B cell (primary cell): ENCODE results near the gene XYLT1. TPM values are rescaled to one million over a fixed set of nuclear protein-coding genes. Genes with fewer than 3 reads are reported as not detected.

Source experiments
- ATAC-seq: fragments of 200-7000 bp; cut with Tn5 transposase; one replicate; pipeline ENCODE4 v1.10.0; 2021; ENCODE audit warnings: low read depth, mild to moderate bottlenecking, moderate number of reproducible peaks, moderate library complexity
- CTCF ChIA-PET: fragments of 350-600 bp; sonication (Branson Sonifier 250); formaldehyde crosslinking; loops from one replicate; lab custom pipeline; 2021; ENCODE audit warnings: antibody characterized with exemption, inconsistent platforms; lab: Charles Lee
- POLR2A ChIA-PET: fragments of 350-600 bp; sonication (Branson Sonifier 250); formaldehyde crosslinking; loops from one replicate; lab custom pipeline; 2021; ENCODE audit warnings: antibody characterized with exemption; lab: Charles Lee
- DNase-seq: peaks from one replicate; pipeline ENCODE4 v3.0.0; 2013
- H2AFZ ChIP-seq: 2 replicates; pipeline ENCODE4 v1.6.1; 2012; ENCODE audit warnings: mild to moderate bottlenecking, low read depth, low read length; ENCODE audit not compliant: insufficient read depth, poor library complexity, severe bottlenecking
- H3K27ac ChIP-seq, 2 donors: 1 replicate in 1 of 2; 2 replicates in 1 of 2; pipeline ENCODE4 v1.5.1; 2012 to 2013; ENCODE audit warnings: low read length in 2 of 2, mild to moderate bottlenecking in 2 of 2, moderate library complexity in 1 of 2
- H3K27me3 ChIP-seq, 4 experiments: fragments of 200-600 bp in 1 of 4; sonication (generic) in 1 of 4; replicated peaks in 1 of 4; 1 replicate in 2 of 4; 2 replicates in 2 of 4; pipeline versions ENCODE4 v1.6.1 to v1.7.0; 2013 to 2016; ENCODE audit warnings: low read length in 3 of 4, mild to moderate bottlenecking in 2 of 4, mixed read lengths in 1 of 4, moderate library complexity in 1 of 4; ENCODE audit not compliant: insufficient read depth in 4 of 4, control insufficient read depth in 3 of 4; ENCODE audit errors: control extremely low read depth in 1 of 4
- H3K36me3 ChIP-seq, 2 experiments: replicated peaks in 1 of 2; 1 replicate in 1 of 2; 2 replicates in 1 of 2; pipeline versions ENCODE4 v1.6.1 to v1.7.1; 2013; ENCODE audit warnings: low read length in 1 of 2; ENCODE audit not compliant: insufficient read depth in 2 of 2, control insufficient read depth in 1 of 2; ENCODE audit errors: control extremely low read depth in 1 of 2, extremely low read depth in 1 of 2
- H3K4me1 ChIP-seq, 2 donors: fragments of 200-600 bp in 1 of 2; sonication (generic) in 1 of 2; 1 replicate in 1 of 2; 2 replicates in 1 of 2; pipeline versions ENCODE4 v1.5.1 to v1.6.1; 2013 to 2017; ENCODE audit warnings: low read length in 2 of 2; ENCODE audit not compliant: control insufficient read depth in 2 of 2, insufficient read depth in 2 of 2
- H3K4me2 ChIP-seq: replicated peaks from 2 replicates; pipeline ENCODE3; 2012; ENCODE audit warnings: mild to moderate bottlenecking, low read depth, low read length; ENCODE audit not compliant: poor library complexity, severe bottlenecking
- H3K4me3 ChIP-seq, 5 experiments: fragments of 200-600 bp in 1 of 5; sonication (generic) in 1 of 5; 1 replicate in 3 of 5; 2 replicates in 2 of 5; pipeline versions ENCODE4 v1.5.1 to v1.7.0; 2011 to 2016; ENCODE audit warnings: low read length in 4 of 5, mild to moderate bottlenecking in 4 of 5, low read depth in 2 of 5, control low read depth in 1 of 5, moderate library complexity in 1 of 5; ENCODE audit not compliant: insufficient read depth in 1 of 5; ENCODE audit errors: control extremely low read depth in 1 of 5, extremely low read depth in 1 of 5
- H3K79me2 ChIP-seq: fragments of 200-600 bp; sonication (generic); one replicate; pipeline ENCODE4 v1.6.0; 2016; ENCODE audit warnings: low read length; ENCODE audit not compliant: control insufficient read depth, insufficient read depth
- H3K9ac ChIP-seq: fragments of 200-600 bp; sonication (generic); 2 replicates; pipeline ENCODE4 v1.6.1; 2017; ENCODE audit warnings: mild to moderate bottlenecking, low read length, moderate library complexity
- H3K9me3 ChIP-seq, 3 donors: one replicate each; pipeline versions ENCODE4 v1.6.1 to v1.7.1; 2013; ENCODE audit warnings: low read length in 2 of 3; ENCODE audit not compliant: control insufficient read depth in 2 of 3, insufficient read depth in 1 of 3; ENCODE audit errors: control extremely low read depth in 1 of 3
- H4K20me1 ChIP-seq: 2 replicates; pipeline ENCODE4 v1.6.0; 2012; ENCODE audit warnings: mild to moderate bottlenecking, low read length; ENCODE audit not compliant: insufficient read depth, control insufficient read depth, poor library complexity, severe bottlenecking
- H3K27ac Mint-ChIP-seq: one replicate; pipeline ENCODE4 v1.8.0; 2021; ENCODE audit warnings: mixed read lengths
- H3K27me3 Mint-ChIP-seq: one replicate; pipeline ENCODE4 v1.8.0; 2021; ENCODE audit warnings: mixed read lengths
- H3K4me1 Mint-ChIP-seq: one replicate; pipeline ENCODE4 v1.8.0; 2021; ENCODE audit warnings: mixed read lengths
- H3K4me3 Mint-ChIP-seq: one replicate; pipeline ENCODE4 v1.8.0; 2021; ENCODE audit warnings: mixed read lengths
- H3K9me3 Mint-ChIP-seq: one replicate; pipeline ENCODE4 v1.8.0; 2022; ENCODE audit warnings: mixed read lengths; ENCODE audit not compliant: insufficient read depth
- EZH2 ChIP-seq: IDR thresholded peaks from 2 replicates; pipeline ENCODE4 v1.6.1; 2012; ENCODE audit warnings: borderline replicate concordance, low read depth, mild to moderate bottlenecking, moderate library complexity, low read length; ENCODE audit not compliant: insufficient read depth, poor library complexity, severe bottlenecking
- WGBS: methylation state at CpG from one replicate; pipeline ENCODE4 v1.1.5; 2013; ENCODE audit warnings: missing lambda C conversion rate; ENCODE audit not compliant: insufficient coverage; 5-methylcytosine and 5-hydroxymethylcytosine counted together
- intact Hi-C: fragments of 100-400 bp; cut with micrococcal nuclease; formaldehyde crosslinking; loops from one replicate; pipeline ENCODE4 v1.10.0; 2022
- polyA plus RNA-seq: library from polyadenylated mRNA; depleted of rRNA; stranded (reverse); fragments of >200 nt; gene quantifications from 2 replicates; pipeline ENCODE4 v1.2.3, GENCODE V29; 2012
- total RNA-seq, 2 donors: library from RNA; stranded (reverse); fragments of 120-200 nt in 1 of 2; gene quantifications; 1 replicate in 1 of 2; 2 replicates in 1 of 2; pipeline versions ENCODE4 v1.2.3 to v1.2.4, GENCODE V29; 2013 to 2022
- TF ChIP-seq, protein P1 (sequence below): fragments of 200-600 bp; IDR thresholded peaks from one replicate; pipeline ENCODE4 v1.8.0; 2022; ENCODE audit warnings: antibody characterized with exemption, mild to moderate bottlenecking

Gene XYLT1
- total and polyA plus RNA-seq, 2 donors (not counting 1 experiment from before 2014, with no cell fraction given), result 8.7 to 59.6 TPM

DNA sequence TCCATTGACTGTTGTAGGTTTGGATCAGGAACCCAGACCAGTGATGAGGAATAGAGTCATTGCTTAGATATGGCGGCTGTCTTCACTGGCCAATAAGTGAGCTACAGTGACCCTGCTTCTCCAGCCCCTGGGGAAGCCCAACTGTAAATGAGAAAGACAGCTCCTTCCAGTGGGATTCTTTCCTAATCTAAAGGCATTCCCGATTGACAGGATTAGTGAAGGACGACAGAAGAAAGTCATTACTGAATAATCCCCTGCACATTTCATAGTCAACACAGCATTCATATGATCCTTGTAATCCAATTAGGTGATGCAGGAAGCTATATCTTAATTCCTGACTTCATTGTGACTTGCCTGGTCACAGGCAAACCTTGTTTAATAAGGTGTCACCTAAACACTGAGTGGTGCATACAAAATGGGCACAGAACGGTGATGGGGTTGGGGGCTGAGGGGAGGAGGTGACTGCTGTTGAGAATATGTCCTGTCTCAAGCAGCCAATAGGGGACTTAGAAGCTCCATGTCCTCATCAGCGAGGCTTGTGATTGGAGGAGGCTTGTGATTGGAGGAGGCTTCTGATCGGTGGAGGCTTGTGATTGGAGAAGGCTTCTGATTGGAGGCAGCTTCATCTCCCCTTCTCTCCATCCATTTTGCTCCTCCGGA lies 242.6 kb downstream of the XYLT1 start:
- H3K4me1 ChIP-seq, result peaks cover 22 to 24% of the 10 kb centered on the region in 2 donors
- 97% methylated on average over 6 of the region's 7 CpGs for WGBS

GRCh38 chr16:17227278-17227677 lies 243.5 kb downstream of the XYLT1 start:
- intact Hi-C loops, result no loop called here
- Mint-ChIP-seq H3K4me3 (no peak overlapping the region), H3K27me3 (no peaks in the 10 kb centered on the region), H3K9me3 (no peaks in the 10 kb centered on the region), H3K27ac (peak overlapping the region; percentile 22), H3K4me1 (peaks cover 29% of the 10 kb centered on the region)
- TF ChIP-seq, protein P1, sequence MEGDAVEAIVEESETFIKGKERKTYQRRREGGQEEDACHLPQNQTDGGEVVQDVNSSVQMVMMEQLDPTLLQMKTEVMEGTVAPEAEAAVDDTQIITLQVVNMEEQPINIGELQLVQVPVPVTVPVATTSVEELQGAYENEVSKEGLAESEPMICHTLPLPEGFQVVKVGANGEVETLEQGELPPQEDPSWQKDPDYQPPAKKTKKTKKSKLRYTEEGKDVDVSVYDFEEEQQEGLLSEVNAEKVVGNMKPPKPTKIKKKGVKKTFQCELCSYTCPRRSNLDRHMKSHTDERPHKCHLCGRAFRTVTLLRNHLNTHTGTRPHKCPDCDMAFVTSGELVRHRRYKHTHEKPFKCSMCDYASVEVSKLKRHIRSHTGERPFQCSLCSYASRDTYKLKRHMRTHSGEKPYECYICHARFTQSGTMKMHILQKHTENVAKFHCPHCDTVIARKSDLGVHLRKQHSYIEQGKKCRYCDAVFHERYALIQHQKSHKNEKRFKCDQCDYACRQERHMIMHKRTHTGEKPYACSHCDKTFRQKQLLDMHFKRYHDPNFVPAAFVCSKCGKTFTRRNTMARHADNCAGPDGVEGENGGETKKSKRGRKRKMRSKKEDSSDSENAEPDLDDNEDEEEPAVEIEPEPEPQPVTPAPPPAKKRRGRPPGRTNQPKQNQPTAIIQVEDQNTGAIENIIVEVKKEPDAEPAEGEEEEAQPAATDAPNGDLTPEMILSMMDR, result no peak
- no peak for TF ChIP-seq EZH2
- peaks cover 0 to 5% of the 10 kb centered on the region in 2 experiments for H3K36me3 ChIP-seq
- CTCF ChIA-PET, result no interaction called here
- no peak for DNase-seq
- H4K20me1 ChIP-seq, result peaks cover 14% of the 10 kb centered on the region
- peaks cover 48% of the 10 kb centered on the region for H3K79me2 ChIP-seq
- no peak overlapping the region for H2AFZ ChIP-seq
- H3K27me3 ChIP-seq, result no peaks in the 10 kb centered on the region
- H3K9me3 ChIP-seq, result no peaks in the 10 kb centered on the region
- POLR2A ChIA-PET, result no interaction called here
- 89% methylated on average over 2 of the region's 2 CpGs for WGBS
- no peak overlapping the region for H3K4me3 ChIP-seq
- no peak overlapping the region for H3K27ac ChIP-seq
- no peak overlapping the region for H3K9ac ChIP-seq
- no peak for ATAC-seq
- H3K4me2 ChIP-seq, result no peak overlapping the region
- peaks cover 27% of the 10 kb centered on the region in 2 donors for H3K4me1 ChIP-seq

More for the DNA sequence above, 242.6 kb downstream of the XYLT1 start:
- Mint-ChIP-seq H3K27me3 (no peaks in the 10 kb centered on the region), H3K4me3 (no peak overlapping the region), H3K9me3 (no peaks in the 10 kb centered on the region), H3K4me1 (peaks cover 27% of the 10 kb centered on the region), H3K27ac (no peak overlapping the region)
- peaks cover 0 to 5% of the 10 kb centered on the region in 2 experiments for H3K36me3 ChIP-seq
- peaks cover 52% of the 10 kb centered on the region for H3K79me2 ChIP-seq
- H3K9me3 ChIP-seq, result no peaks in the 10 kb centered on the region
- DNase-seq, result no peak
- no peak overlapping the region for H3K4me3 ChIP-seq
- ChIA-PET CTCF (no interaction called here), POLR2A (no interaction called here)
- no peak overlapping the region for H3K9ac ChIP-seq
- H3K4me2 ChIP-seq, result no peak overlapping the region
- H3K27ac ChIP-seq, result no peak overlapping the region
- no peak for ATAC-seq
- intact Hi-C loops, result no loop called here
- no peak overlapping the region for H2AFZ ChIP-seq
- H3K27me3 ChIP-seq, result no peaks in the 10 kb centered on the region
- peaks cover 18% of the 10 kb centered on the region for H4K20me1 ChIP-seq
- TF ChIP-seq EZH2, result no peak
- TF ChIP-seq, protein P1, result no peak
